GM18498 (cell line): ENCODE results near the gene GLP1R.

Experiments used
- ATAC-seq: cut with Tn5 transposase; IDR thresholded peaks from one replicate; pipeline ENCODE4 v1.9.1; 2021; ENCODE audit warnings: mild to moderate bottlenecking, moderate library complexity; ENCODE audit not compliant: unreplicated experiment

Gene GLP1R

DNA sequence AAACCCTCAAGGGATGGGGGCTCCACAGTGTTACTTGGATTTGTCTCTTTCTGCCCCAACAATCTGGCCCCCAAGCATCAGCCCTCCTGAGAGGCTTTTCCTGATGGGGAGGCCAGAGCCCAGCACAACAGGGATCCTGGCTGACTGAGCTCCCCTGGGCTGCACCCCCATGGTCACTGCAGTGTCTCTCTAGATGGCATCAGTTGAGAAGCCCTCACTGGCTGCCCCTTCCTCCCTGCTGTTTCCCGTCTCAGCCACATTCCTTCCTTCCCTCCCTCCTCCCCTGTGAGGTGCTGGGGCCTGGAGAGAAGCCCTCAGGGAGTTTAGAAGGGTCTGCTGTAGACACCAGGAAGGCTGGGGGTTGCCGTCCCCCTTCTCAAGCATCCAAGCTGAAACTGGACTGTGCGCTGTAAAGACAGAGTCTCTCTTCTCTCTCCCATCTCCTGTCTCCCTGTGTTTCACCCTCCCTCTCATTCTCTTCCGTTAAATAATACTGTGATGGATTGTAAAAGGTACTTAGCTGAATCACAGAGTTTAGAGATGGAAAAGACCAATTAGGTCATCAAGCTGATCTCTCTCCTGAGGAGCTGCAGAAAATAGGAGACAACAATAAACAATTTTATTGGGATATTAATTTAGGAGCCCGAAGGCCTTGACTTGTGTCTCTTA is 36.7 kb downstream of the GLP1R start:
- no peak for ATAC-seq

DNA sequence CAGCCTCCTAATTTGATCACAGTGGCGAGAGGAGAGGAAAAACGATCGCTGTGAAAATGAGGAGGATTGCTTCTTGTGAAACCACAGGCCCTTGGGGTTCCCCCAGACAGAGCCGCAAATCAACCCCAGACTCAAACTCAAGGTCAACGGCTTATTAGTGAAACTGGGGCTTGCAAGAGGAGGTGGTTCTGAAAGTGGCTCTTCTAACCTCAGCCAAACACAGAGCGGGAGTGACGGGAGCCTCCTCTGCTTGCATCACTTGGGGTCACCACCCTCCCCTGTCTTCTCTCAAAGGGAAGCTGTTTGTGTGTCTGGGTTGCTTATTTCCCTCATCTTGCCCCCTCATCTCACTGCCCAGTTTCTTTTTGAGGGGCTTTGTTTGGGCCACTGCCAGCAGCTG is 37.7 kb downstream of the GLP1R start:
- peak; percentile 77 for ATAC-seq

DNA sequence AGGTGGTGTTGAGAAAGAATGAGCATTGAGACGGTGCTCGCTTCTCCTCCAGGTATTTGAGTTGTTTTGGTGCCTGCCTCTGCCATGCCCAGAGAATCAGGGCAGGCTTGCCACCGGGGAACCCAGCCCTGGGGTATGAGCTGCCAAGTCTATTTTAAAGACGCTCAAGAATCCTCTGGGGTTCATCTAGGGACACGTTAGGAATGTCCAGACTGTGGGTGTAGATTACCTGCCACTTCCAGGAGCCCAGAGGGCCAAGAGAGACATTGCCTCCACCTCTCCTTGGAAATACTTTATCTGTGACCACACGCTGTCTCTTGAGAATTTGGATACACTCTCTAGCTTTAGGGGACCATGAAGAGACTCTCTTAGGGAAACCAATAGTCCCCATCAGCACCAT is 38.1 kb downstream of the GLP1R start:
- no peak for ATAC-seq

GRCh38 chr6:39087197-39087596 is 38.6 kb downstream of the GLP1R start:
- ATAC-seq: no peak

GRCh38 chr6:39088331-39088730 is 39.8 kb downstream of the GLP1R start:
- no peak for ATAC-seq

DNA sequence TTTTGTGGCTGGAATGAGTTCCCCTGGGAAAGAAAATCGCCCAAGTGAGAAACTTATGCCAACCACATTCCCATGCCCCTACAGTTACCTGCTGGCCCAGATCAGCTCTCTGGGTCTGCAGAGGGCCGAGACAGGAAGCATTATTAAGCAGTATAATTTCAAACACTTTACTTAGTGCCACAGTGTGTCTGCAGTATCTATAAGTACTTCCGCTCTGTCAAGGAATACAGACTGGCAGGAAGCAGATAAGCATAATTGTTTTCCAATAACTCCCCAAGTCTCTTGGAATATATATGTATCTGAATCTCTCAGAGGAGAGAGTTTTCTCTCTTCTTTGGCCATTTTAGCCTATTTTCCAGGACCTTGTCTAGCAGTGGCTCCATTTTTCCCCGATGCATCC is 41.5 kb downstream of the GLP1R start:
- no peak for ATAC-seq

DNA sequence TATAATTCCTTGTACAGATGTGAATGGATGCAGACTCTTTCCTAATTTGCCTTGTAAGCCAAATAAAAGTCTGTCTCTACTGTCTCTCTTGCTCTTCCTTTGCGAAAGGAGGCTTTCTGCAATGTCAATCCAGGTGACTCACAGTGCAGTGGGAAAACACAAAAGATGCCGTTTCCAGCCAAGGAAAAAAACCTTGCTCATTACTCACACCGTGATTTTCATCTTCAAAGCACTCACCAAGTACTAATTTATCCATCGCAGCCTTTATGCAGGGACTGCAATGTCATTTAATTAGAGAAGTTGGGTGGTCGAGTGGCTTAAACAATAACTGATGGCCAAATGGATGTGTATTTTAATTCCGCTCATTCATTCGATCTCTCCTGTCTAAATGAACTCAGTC is 42.6 kb downstream of the GLP1R start:
- no peak for ATAC-seq

DNA sequence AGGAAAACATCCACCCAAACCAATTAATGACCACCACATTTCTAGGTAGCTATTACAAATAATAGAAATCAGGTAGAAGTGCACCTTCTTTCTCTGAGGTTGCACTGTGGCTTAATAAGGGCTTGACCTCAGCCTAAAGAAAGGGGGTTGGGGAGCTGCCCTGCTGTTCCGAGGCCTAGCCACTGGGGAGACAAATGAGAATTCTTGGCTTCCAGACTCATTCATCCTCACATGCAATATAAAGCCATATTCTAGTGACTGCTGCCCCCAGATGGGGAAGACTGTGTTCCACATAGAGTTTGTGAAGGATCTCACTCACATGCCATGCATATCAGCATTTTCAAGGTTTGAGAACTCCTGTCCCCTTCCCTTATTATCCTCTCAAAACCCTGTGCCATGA is 43.5 kb downstream of the GLP1R start:
- ATAC-seq: no peak

- ATAC-seq: no peak
Observed at GRCh38 chr6:39093149-39093708, 44.6 kb downstream of the GLP1R start.

DNA sequence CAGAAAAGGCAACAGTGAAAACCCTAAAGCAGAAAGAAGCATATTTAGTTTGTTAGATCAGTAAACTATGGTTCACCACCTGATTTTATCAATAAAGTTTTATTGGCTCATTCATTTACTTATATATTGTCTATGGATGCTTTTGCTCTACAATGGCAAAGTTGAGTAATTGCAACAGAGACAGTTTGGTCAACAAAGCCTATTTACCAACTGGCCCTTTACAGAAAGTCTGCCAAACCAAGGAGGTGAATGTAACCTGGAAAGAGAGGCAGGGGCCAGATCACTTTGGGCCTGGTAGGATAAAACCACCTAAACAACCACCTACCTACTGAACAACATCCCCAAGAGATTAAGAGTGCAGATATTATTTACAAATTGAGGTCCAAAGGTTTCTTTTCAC is 47.0 kb downstream of the GLP1R start:
- ATAC-seq: no peak

- ATAC-seq: no peak
Observed at GRCh38 chr6:39100358-39100757, 51.8 kb downstream of the GLP1R start.

DNA sequence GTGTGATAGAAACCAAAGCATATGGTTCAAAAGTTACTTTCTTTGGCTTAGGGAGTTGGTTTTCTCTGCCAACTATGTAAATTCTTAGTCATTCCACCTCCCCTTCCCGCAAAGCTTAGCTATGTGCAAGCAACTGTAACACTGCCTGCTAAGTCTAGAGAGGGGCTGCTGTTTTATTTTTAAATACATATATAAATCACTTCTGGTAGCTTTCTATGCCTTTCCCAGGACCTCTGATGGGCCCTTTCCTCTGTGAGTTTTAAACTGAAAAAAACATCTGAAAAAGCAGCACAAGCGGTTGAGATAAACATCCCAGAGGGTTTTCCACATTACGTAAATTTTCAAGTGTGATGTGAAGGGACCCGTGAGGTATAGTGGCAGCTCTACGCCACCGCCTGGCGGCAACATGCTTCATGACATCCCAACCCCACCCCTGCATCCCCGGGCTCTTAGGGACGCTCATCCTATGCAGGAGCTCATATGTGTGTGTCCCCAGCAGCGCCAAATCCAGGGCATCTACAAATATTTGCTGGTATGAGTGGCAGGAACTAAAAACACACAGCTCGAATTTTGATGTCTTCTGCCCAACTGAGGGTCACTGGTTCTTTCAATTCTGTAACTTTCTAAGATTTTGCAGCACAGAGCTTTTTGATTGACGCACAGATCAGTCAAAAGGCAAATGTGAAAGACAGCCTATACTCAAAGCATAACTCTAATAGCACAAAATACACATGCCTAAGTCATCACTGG is 53.7 kb downstream of the GLP1R start:
- ATAC-seq: no peak

DNA sequence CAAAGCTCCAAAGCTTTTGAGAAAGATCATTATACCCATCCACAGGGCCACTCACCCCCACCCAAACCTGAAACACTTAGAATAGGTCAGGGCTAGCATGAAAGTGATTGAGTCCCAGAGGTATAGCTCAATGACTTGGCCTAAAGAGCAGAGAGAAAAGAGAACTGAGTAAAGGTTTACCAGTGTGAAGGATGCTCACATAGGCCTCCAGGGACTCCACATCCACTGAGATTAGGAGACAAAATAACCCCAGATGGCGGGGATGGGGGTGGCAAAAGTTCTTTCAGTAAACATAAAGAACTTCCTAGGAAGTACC is 54.2 kb downstream of the GLP1R start:
- no peak for ATAC-seq

DNA sequence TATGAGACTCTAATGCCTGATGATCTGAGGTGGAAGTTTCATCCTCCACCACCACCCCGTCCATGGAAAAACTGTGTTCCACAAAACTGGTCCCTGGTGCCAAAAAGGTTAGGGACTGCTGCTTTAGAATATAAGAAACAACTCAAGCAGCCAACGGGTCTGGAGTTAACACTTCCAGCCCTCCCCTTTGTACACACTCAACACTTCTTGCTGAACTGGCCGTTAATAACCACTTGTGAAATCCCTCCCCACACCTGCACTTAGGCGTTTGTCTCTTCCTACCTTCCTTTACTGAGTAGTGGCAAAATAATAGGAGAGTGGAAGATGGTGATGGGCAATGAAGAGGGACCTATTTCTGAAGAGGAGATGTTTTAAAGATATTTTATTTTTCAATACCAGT is 55.9 kb downstream of the GLP1R start:
- ATAC-seq: no peak

DNA sequence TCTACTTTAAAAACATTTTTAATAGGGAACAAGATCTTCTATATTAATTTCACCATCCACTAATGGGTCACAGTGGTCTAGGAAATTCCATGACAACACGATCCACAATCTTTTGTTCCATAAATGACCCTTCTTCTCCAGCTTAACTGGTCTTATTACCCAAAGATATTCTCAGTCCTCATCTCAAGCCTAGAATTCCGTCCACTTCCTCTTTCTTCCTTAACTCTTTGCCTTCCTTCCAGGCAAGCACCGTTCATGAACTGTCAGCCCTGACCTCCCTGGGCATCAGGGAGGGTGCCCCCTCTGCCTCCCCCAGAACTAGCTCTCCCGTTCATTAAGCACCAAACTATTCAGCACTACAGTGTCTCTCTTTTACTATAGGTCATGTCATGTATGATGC is 58.5 kb downstream of the GLP1R start:
- ATAC-seq: no peak

DNA sequence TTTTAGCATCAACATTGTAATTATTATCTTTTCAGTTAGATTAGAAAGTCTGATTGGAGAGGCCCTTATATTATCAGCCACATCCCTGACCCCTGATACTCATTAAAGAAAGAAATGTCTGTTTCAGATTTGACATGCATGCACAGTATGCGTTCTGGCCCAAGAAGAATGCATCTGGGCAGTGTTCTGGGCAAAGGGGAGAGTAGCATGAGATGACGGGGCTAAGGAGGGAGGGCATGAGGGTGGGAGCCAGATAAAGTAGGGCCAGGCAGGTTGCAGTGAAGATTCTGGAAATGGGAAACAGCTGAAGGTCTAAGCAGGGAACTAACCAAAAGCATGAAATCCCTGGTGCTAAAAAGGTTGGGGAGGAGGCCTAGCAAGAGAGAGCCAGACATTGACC is 59.1 kb downstream of the GLP1R start:
- no peak for ATAC-seq

DNA sequence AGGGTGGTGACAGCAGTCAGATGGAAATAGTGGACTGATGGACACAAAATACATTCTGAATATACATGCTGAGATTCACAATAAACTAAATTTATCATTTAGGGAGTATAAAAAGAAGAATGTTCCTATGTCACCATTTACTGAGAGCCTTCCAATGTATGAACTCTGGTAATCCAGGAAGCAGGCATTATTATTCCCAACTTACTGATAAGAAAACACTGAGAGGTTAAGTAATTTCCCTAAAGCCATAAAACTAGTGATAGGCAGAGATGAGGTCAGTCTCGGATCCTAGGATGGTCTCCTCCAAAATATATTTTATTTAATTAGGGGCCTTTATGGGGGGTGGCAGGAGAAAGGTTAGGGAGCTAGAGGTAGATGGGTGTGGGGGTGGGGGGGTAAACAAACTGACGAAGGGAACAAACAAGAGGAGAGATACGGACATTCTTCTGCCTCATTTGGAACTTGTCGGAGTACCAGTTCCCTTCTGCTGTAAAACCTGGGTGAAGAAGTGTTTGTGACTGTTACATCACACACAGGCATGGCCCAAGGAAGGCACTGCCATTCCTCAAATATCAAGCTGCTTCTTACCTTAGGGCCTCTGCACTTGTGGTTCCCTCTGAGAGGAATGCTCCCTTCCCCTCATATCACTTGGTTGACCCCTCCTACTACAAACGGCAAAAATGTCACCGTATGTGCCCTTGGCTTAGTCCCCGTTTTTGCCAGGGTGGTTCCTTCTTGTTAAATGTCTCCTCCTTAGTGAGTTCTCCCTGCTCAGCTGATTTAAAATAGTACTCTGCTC is 59.7 kb downstream of the GLP1R start:
- no peak for ATAC-seq

DNA sequence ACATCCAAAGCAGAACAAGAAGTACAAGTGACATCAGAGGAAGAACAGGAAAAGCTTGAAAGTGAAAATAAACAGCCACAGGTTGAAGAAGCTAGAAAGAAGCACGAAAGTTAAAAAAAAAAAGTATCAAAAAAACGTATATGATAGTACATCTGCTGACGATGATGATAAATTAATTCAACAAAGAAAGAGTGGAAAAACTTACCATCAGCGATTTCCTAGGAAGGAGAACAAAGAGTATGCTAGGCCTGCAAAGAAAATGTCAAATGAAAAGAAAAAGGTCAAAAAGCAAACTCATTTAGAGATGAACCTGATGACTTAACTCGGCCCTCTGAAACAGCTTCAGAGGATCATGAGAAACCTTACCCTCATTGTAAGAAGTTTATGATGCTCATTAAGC is 62.7 kb downstream of the GLP1R start:
- ATAC-seq: no peak

GRCh38 chr6:39113788-39114187 is 65.2 kb downstream of the GLP1R start:
- no peak for ATAC-seq

DNA sequence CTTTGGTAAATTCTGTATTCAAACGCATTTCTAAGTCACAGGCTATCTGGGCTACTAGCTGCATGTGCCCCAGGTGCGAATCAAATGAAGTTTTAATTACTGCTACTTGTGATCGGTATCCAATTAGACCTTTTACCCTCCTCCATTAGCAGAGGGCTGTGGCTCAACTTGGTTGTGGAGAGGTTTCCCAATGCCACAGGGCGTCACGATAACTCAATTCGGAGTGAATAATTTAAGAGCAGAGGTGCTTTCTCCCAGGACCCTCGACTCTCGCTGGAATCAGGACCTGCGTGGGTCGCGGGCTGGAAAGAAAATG is 65.8 kb downstream of the GLP1R start:
- ATAC-seq: peak; percentile 15

- ATAC-seq: peak; percentile 94
Observed at GRCh38 chr6:39114704-39115599, 66.4 kb downstream of the GLP1R start, which contains the start of gene SAYSD1. Gene SAYSD1, minus strand, starts transcription at chr6:39115186. Its CDS starts 97 bp downstream, at chr6:39115089.
